Measurements from ENCODE around the gene HOXC9. TPM values are rescaled to one million over a fixed set of nuclear protein-coding genes. Genes with fewer than 3 reads are reported as not detected.

The HOXC9 gene
- total RNA-seq, 2 donors from 2014 or later = not detected

DNA sequence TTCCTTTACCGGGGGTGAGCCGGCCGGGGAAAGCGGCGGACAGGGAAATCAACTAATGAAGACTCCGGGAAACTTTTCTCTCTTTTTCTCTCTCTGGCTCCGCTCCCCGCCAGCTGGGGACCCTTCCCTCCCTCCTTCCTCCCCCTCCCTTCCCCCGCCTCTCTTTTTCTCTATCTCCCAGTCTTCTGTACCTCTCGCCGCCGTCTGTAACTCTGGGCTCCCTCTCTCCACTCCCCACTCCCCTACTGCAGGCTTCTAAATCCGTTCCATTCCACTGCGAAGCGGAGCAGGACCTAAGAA is 33.9 kb upstream of the HOXC9 start:
- 4 to 13% methylated on average over 15 of the region's 15 CpGs for WGBS, 2 donors
- Histone ChIP-seq H3K27ac (no peak overlapping the region), H3K9me3 (no peaks in the 10 kb centered on the region)

DNA sequence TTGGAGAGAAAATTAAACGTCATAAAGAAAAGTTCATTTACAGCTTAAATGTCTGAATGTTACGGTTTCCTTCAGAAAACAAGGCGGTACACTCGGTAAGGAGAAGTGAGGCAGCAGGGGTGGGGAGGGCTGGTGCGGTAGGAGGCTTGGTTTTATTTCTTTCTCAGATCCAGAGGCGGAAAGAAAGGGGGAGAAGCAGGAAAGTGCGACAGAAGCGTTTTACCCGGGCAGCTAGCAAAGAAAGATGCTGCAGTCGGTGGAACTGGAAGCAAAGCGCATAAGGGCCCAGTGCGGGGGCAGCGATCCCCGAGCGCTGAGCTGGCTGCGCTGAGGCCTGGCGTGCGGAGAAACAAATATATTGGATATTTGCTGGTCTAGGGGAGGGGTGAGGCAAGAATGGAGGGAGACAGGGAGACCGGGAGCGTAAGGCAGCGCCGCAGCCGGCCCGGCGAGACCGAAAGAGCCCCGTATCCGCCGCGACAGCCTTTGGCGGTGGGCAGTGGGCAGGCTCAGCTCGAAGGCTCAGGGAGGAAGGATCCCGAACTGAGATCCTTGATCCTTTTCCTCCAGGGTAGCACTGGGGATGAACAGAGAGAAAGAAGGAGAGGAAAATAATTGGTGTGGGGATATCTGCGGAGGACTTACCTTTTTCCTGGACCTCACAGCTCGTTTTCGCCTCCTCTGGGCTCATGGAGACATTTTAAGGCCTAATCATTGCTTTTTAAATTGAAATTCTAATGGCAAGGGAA is 33.4 kb upstream of the HOXC9 start:
- Histone ChIP-seq H3K9me3 (no peaks in the 10 kb centered on the region), H3K4me1 (peaks cover 9% of the 10 kb centered on the region), H3K27ac (no peak overlapping the region), H3K27me3 (peaks cover 0 to 88% of the 10 kb centered on the region in 2 donors), H3K4me3 (no peak overlapping the region), H3K36me3 (replicated peaks in 1 of 2; ENCODE audit: insufficient read depth in 1 of 2, low read depth in 2 of 2) (no peaks in the 10 kb centered on the region)
- 7 to 18% methylated on average over 36 of the region's 36 CpGs for WGBS, 2 donors
- TF ChIP-seq, protein P1, sequence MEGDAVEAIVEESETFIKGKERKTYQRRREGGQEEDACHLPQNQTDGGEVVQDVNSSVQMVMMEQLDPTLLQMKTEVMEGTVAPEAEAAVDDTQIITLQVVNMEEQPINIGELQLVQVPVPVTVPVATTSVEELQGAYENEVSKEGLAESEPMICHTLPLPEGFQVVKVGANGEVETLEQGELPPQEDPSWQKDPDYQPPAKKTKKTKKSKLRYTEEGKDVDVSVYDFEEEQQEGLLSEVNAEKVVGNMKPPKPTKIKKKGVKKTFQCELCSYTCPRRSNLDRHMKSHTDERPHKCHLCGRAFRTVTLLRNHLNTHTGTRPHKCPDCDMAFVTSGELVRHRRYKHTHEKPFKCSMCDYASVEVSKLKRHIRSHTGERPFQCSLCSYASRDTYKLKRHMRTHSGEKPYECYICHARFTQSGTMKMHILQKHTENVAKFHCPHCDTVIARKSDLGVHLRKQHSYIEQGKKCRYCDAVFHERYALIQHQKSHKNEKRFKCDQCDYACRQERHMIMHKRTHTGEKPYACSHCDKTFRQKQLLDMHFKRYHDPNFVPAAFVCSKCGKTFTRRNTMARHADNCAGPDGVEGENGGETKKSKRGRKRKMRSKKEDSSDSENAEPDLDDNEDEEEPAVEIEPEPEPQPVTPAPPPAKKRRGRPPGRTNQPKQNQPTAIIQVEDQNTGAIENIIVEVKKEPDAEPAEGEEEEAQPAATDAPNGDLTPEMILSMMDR (IDR thresholded peaks at IDR 0.05) = no peak
- TF ChIP-seq POLR2A (IDR thresholded peaks at IDR 0.05) = no peak
- intact Hi-C loops (cut with DNase I) = no loop called here
- DNase-seq = no peak
- ATAC-seq = no peak

More for the DNA sequence above, 33.9 kb upstream of the HOXC9 start:
- H3K27me3 ChIP-seq = peaks cover 0 to 86% of the 10 kb centered on the region in 2 donors
- no peaks in the 10 kb centered on the region for H3K36me3 ChIP-seq (replicated peaks in 1 of 2; ENCODE audit: insufficient read depth in 1 of 2, low read depth in 2 of 2)
- intact Hi-C loops (cut with DNase I) = no loop called here
- H3K4me3 ChIP-seq = no peak overlapping the region
- TF ChIP-seq, protein P1 (IDR thresholded peaks at IDR 0.05) = no peak
- no peak for TF ChIP-seq POLR2A (IDR thresholded peaks at IDR 0.05)
- ATAC-seq = no peak
- DNase-seq = no peak
- peaks cover 14% of the 10 kb centered on the region for H3K4me1 ChIP-seq

DNA sequence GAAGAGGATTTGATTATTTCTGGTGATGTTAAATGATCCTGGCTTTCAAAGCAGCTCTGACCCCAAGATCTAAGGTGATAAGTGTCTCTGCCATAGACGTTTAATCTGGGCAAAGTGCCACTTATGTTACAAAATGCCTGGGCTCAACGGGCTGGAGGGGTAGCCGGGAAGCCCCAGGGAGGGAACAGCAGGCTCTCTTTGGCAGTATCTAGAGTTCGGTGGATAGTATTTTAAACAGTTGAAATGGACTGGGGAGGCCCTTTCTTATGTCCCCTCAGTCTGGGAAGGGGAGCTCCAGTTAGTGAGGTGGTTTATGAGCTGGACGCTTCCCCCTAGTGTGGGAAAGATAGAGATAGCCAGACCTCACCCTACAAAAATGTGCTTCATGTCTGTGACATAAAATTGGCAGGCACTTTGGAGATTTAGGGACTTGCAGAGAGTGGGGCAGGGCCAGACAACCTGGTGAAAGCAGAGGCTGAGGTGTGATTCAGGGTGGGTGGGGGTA is 32.5 kb upstream of the HOXC9 start:
- no peaks in the 10 kb centered on the region for H3K36me3 ChIP-seq (replicated peaks in 1 of 2; ENCODE audit: insufficient read depth in 1 of 2, low read depth in 2 of 2)
- no peak overlapping the region for H3K4me3 ChIP-seq
- H3K9me3 ChIP-seq = no peaks in the 10 kb centered on the region
- H3K4me1 ChIP-seq = peaks cover 8% of the 10 kb centered on the region
- H3K27me3 ChIP-seq = peaks cover 0 to 88% of the 10 kb centered on the region in 2 donors
- intact Hi-C loops (cut with DNase I) = no loop called here
- ATAC-seq (no peak), DNase-seq (no peak)
- 14 to 25% methylated on average over 5 of the region's 5 CpGs for WGBS, 2 donors
- no peak overlapping the region for H3K27ac ChIP-seq
- no peak for TF ChIP-seq POLR2A (IDR thresholded peaks at IDR 0.05)
- TF ChIP-seq, protein P1 (IDR thresholded peaks at IDR 0.05) = no peak

DNA sequence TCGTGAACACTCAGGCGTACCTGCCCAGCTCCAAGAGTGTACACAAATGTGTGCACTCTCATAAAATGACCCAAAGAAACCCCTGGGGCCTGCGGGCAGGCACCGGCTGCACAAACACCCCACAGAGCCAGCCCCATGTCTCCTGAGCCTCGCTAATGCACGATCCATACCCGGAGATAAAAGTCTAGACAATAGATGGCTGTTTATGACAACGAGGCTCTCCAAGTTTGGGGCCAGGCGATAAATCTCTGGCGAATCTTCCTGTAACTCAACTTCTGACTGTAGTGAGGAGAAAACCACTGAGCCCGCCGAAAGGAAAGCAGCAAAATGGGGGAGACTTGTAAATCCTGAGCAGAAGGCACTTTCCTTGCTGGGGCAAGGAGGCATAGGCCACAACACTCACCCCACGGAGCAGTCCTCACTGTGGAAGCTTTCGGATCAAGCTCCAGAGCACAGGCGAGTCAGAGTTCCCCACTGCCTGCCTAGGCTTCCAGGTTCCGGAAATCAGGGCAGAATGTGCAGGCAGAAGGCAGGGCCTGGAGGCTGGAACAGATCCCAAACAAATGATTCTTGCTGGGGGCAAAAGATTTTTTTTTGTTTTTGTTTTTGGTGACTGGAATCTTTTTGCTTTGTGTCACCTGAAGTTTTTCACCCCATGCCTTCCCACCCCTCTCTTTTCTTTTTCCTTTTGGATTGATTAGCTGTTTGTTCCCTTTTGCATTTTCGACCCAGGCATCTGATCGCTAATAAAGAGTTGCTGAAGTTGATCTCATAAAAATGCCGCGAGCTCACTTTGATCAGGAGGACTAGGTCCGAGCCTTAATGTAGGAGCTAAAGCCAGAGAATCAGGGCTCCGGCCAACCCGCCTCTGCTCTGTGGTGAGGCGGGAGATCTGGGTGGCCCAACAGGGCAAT is 31.5 kb upstream of the HOXC9 start:
- DNase-seq = no peak
- H3K36me3 ChIP-seq (replicated peaks in 1 of 2; ENCODE audit: insufficient read depth in 1 of 2, low read depth in 2 of 2) = no peaks in the 10 kb centered on the region
- peaks cover 3 to 88% of the 10 kb centered on the region in 2 donors for H3K27me3 ChIP-seq
- ATAC-seq = no peak
- 30 to 36% methylated on average over 20 to 24 of the region's 24 CpGs for WGBS, 2 donors
- H3K27ac ChIP-seq = no peak overlapping the region
- TF ChIP-seq POLR2A (IDR thresholded peaks at IDR 0.05) = no peak
- TF ChIP-seq, protein P1 (IDR thresholded peaks at IDR 0.05) = no peak
- intact Hi-C loops (cut with DNase I) = no loop called here
- H3K4me1 ChIP-seq = peaks cover 10% of the 10 kb centered on the region
- H3K9me3 ChIP-seq = no peaks in the 10 kb centered on the region
- no peak overlapping the region for H3K4me3 ChIP-seq
